Uterus (tissue), 4 donors: ENCODE results near the gene PTH1R. TPM values are rescaled to one million over a fixed set of nuclear protein-coding genes. Genes with fewer than 3 reads are reported as not detected.

Experiments
- DNase-seq, 2 donors: peaks; one replicate each; pipeline ENCODE4 v3.0.0-alpha.2; 2019 to 2020
- H3K27ac ChIP-seq, 2 donors: fragments of 200-600 bp; sonication (generic); 1 replicate in 1 of 2; 2 replicates in 1 of 2; pipeline ENCODE4 v1.5.1; 2016 to 2018
- H3K27me3 ChIP-seq, 2 donors: fragments of 200-600 bp; sonication (generic); one replicate each; pipeline ENCODE4 v1.5.1; 2018 to 2019; ENCODE audit warnings: control low read depth in 1 of 2
- H3K36me3 ChIP-seq, 2 donors: fragments of 200-600 bp; sonication (generic); one replicate each; pipeline ENCODE4 v1.5.1; 2019; ENCODE audit warnings: control low read depth in 1 of 2
- H3K4me1 ChIP-seq, 2 donors: fragments of 200-600 bp; sonication (generic); one replicate each; pipeline ENCODE4 v1.5.1; 2018 to 2019; ENCODE audit warnings: control low read depth in 1 of 2
- H3K4me3 ChIP-seq, 2 donors: fragments of 200-600 bp; sonication (generic); 1 replicate in 1 of 2; 2 replicates in 1 of 2; pipeline ENCODE4 v1.5.1; 2018 to 2019; ENCODE audit warnings: mild to moderate bottlenecking in 1 of 2
- H3K9me3 ChIP-seq, 2 donors: fragments of 200-600 bp; sonication (generic); one replicate each; pipeline ENCODE4 v1.5.1; 2019; ENCODE audit warnings: control low read depth in 1 of 2
- CTCF ChIP-seq, 4 experiments: fragments of 200-600 bp in 2 of 4; fragments of 450-650 bp in 2 of 4; sonication (generic) in 2 of 4; IDR thresholded peaks; one replicate each; pipeline ENCODE4 v1.5.1; 2016 to 2019; ENCODE audit warnings: antibody characterized with exemption in 4 of 4, mild to moderate bottlenecking in 2 of 4, moderate library complexity in 1 of 4
- POLR2A ChIP-seq, 2 donors: fragments of 450-650 bp; IDR thresholded peaks; one replicate each; pipeline ENCODE4 v1.6.1; 2016; ENCODE audit warnings: antibody characterized with exemption in 2 of 2, mild to moderate bottlenecking in 1 of 2, moderate library complexity in 1 of 2
- intact Hi-C: fragments of 100-400 bp; cut with DNase I; formaldehyde crosslinking; loops from one replicate; pipeline ENCODE4 v1.15.1; 2023; ENCODE audit warnings: low total_unique reads
- total RNA-seq, 4 donors: library from RNA; depleted of rRNA in 3 of 4; stranded (reverse); fragments of >200 nt in 3 of 4; gene quantifications; one replicate each; pipeline versions ENCODE4 v1.1.0 to v1.2.4, GENCODE V29; 2014 to 2023
- donor health status: DM: yes; HTN: yes; CAD: no.

Gene PTH1R
- total RNA-seq, 4 donors from 2014 or later: 0.51 to 29.9 (median 18.9) TPM

- H3K27ac ChIP-seq: no peak overlapping the region
Measured at GRCh38 chr3:46944191-46944590, 66.7 kb downstream of the PTH1R start.

GRCh38 chr3:46946416-46946815 is 68.9 kb downstream of the PTH1R start:
- no peaks in the 10 kb centered on the region for H3K9me3 ChIP-seq
- no peak for TF ChIP-seq POLR2A (IDR thresholded peaks at IDR 0.05)
- TF ChIP-seq CTCF (IDR thresholded peaks at IDR 0.05): no peak
- peaks cover 4 to 18% of the 10 kb centered on the region in 2 donors for H3K4me1 ChIP-seq

More at GRCh38 chr3:46944191-46944590, 66.7 kb downstream of the PTH1R start:
- no peak for TF ChIP-seq CTCF (IDR thresholded peaks at IDR 0.05)
- no peak for TF ChIP-seq POLR2A (IDR thresholded peaks at IDR 0.05)
- Histone ChIP-seq H3K27me3 (no peaks in the 10 kb centered on the region), H3K36me3 (no peaks in the 10 kb centered on the region), H3K4me3 (no peak overlapping the region), H3K9me3 (no peaks in the 10 kb centered on the region), H3K4me1 (peaks cover 0 to 18% of the 10 kb centered on the region in 2 donors)
- DNase-seq: no peak
- intact Hi-C loops: no loop called here

GRCh38 chr3:46946856-46947545 is 69.5 kb downstream of the PTH1R start:
- no peak for TF ChIP-seq CTCF (IDR thresholded peaks at IDR 0.05)
- TF ChIP-seq POLR2A (IDR thresholded peaks at IDR 0.05): no peak
- H3K4me1 ChIP-seq: peaks cover 4 to 18% of the 10 kb centered on the region in 2 donors
- H3K27ac ChIP-seq: peak overlapping the region in 1 of 2 donors; percentile 21

More at GRCh38 chr3:46946416-46946815, 68.9 kb downstream of the PTH1R start:
- intact Hi-C loops: no loop called here
- no peak overlapping the region for H3K4me3 ChIP-seq
- H3K36me3 ChIP-seq: no peaks in the 10 kb centered on the region
- no peaks in the 10 kb centered on the region for H3K27me3 ChIP-seq
- H3K27ac ChIP-seq: peak overlapping the region in 1 of 2 donors; percentile 21
- DNase-seq: no peak

GRCh38 chr3:46947546-46947901 is 70.0 kb downstream of the PTH1R start:
- H3K4me3 ChIP-seq: no peak overlapping the region
- no peaks in the 10 kb centered on the region for H3K9me3 ChIP-seq
- H3K36me3 ChIP-seq: no peaks in the 10 kb centered on the region
- DNase-seq: no peak
- H3K27ac ChIP-seq: peak overlapping the region; percentile 3 to 43
- intact Hi-C loops: no loop called here
- H3K4me1 ChIP-seq: peaks cover 4 to 18% of the 10 kb centered on the region in 2 donors
- no peaks in the 10 kb centered on the region for H3K27me3 ChIP-seq
- no peak for TF ChIP-seq POLR2A (IDR thresholded peaks at IDR 0.05)
- TF ChIP-seq CTCF (IDR thresholded peaks at IDR 0.05): no peak

More at GRCh38 chr3:46946856-46947545, 69.5 kb downstream of the PTH1R start:
- intact Hi-C loops: no loop called here
- Histone ChIP-seq H3K9me3 (no peaks in the 10 kb centered on the region), H3K4me3 (no peak overlapping the region), H3K27me3 (no peaks in the 10 kb centered on the region), H3K36me3 (no peaks in the 10 kb centered on the region)
- no peak for DNase-seq

- Histone ChIP-seq H3K4me1 (peaks cover 4 to 18% of the 10 kb centered on the region in 2 donors), H3K4me3 (no peak overlapping the region), H3K27me3 (no peaks in the 10 kb centered on the region), H3K36me3 (no peaks in the 10 kb centered on the region), H3K27ac (peak overlapping the region; percentile 43 to 45), H3K9me3 (no peaks in the 10 kb centered on the region)
- TF ChIP-seq CTCF (IDR thresholded peaks at IDR 0.05): no peak
- no peak for TF ChIP-seq POLR2A (IDR thresholded peaks at IDR 0.05)
- DNase-seq: peak in 1 of 2 donors; percentile 42
- intact Hi-C loops: no loop called here
Measured at GRCh38 chr3:46947981-46948791, 70.7 kb downstream of the PTH1R start.
